NCI-H748 treated with DMSO at 0.1 percent for 48 hours (cell line): ENCODE results near the gene PLA2G4A.

Experiments
- DNase-seq: peaks from one replicate; lab custom pipeline; 2025; lab: John Stamatoyannopoulos, UW

Gene PLA2G4A

DNA sequence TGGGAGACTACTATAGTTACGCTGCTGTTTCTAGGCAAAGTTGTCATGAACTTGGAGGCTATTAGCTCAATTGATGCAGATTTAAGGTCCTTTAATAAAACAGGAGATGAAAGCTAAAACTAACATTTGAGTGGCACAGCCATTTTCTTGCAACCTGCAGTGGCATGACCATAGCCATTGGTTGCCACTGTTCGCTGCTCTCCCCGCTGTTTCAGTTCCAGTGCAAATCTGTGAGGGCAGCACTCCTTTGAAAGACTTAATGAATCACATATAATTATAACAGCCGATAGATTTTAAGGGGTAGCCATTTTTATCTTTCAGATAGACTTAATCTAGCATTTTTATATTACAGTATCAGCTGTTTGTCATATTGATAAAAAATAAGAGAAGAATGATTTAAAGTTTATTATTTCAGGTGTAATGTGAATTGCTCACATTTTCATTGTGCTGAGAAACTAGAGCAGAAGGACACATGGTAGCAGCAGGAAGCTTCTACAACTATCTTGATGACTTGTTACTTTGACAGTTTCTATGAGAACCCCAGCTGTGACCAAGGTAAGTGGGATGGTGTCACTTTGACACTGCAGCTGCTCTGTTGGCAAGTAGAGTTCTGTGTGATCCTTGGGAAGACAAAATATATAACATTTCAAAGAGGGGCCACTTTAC, 203.7 kb downstream of the PLA2G4A start:
- no peak for DNase-seq

DNA sequence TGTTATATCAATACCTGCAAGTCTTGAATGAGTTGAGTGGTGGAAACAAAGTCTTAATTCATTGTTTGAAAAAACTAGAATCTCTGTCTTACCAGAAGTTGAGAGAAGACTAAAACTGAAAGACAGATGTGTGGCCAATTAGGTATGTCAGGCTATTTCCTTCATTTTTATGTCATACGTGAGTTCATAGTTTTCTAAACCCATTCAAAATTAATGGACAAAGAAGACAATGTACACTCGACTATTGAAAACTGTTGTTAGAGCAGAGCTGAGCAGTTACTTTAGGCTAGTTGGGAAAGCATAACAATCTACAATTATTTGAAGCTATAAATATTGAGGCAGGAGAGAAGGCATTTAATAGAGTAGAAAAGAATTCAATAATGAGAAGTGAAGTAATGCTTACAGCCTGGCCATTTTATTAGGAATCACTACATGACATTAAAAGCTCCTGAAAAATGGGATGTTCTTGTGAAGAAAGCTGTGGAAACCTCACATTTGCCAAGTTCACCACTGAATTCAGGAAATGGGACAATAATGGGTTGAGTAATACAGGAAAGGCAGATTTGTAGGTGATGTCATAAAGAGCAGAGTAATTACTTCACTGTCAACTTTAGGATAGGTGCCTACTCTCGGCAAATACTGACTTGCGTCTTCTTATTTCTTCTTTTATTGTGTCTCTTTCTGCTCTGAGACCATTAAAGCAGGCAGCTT, 204.4 kb downstream of the PLA2G4A start:
- no peak for DNase-seq

DNA sequence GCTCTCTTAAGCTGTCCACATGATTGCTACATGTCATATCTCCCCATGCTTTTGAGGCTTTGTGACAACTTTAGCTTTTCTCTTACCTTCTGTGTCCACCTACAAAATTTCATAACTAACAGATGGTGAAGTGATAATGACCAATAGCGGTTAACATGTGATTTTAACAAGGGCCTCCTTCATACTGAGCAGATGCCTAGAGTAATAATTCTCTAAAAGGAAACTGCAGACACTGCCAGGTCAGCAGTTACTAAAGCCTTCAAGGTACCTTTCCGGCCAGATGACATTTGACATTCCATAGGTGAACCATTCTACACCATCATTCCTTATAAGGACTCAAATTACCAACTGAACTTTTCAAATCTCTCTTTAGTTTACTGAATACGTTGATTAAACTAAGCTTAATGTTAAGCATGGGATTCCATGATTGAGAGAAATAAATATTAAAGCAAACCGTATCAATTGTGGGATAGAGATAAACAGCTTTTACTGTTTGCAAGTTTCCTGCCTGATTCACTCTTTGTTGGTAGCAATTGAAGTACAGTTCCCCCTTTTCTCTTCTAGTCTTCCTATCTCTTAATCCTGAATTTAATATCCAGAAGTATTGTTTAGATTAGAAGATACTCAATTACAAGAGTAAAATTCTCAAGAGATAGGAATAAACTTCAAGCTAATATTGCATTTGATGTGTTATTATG, 205.1 kb downstream of the PLA2G4A start:
- DNase-seq: no peak

DNA sequence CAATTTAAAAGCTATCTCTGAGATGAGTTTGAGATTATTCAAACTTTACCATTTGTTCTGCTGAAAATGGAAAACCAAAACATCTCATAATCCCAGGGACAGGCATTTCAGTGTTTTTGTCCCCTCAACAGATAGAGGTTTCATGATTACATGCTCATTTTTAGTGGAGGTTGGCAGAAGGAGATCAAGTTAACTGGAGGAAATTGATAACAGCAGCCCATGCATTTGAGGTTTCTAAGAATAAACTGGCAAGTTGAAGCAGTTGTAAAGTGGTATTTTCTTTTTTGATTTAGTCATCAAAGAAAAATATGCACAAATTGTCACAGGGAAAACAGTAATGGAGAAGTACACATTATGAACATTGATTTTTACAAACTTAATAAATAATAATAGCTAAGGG, 205.8 kb downstream of the PLA2G4A start:
- no peak for DNase-seq

DNA sequence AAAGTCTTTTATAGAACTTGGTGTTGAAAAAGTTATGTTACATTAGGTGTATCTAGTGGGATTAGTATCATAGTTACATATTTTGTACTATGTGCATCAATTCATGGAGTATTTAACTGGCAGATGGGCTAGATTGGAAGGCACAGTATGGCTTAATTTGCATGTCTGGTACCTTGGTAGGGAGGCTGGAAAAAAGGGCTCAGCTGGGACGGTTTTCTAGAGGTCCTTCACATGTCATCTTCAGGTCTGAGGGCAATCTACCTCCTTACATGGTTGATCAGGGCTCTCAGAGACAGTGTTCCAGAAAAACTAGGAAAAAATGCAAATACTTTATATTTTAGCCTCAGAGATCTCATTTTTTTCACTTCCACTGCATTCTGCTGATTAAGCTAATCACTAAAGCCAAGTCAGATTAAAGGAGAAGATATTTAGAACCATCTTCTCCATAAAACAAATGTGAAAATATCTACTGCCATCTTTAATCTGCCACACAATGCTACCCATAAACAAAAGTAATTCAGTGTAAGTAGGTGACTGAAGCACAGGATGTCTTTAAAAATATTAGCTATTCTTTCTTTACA, 209.3 kb downstream of the PLA2G4A start:
- DNase-seq: no peak
